Activated naive CD4-positive, alpha-beta T cell treated with anti-CD3 and anti-CD28 coated beads, Interleukin-2, amount 50 U/mL, for 24 hours (primary cell): ENCODE measurements around the gene YPEL2.
"Not testable (repeated sequence)": the region's sequence is repeated elsewhere in the genome, so short reads cannot be mapped to it uniquely, and the experiment has no call there.

Source experiments
- H3K27ac Mint-ChIP-seq: one replicate; pipeline ENCODE4 v1.8.0; 2021; ENCODE audit warnings: mild to moderate bottlenecking, mixed read lengths
- H3K27me3 Mint-ChIP-seq: one replicate; pipeline ENCODE4 v1.8.0; 2021; ENCODE audit warnings: mixed read lengths
- H3K36me3 Mint-ChIP-seq: one replicate; pipeline ENCODE4 v1.8.0; 2021; ENCODE audit warnings: mixed read lengths
- H3K4me1 Mint-ChIP-seq: one replicate; pipeline ENCODE4 v1.8.0; 2021; ENCODE audit warnings: mixed read lengths
- H3K4me3 Mint-ChIP-seq: one replicate; pipeline ENCODE4 v1.8.0; 2021; ENCODE audit warnings: mild to moderate bottlenecking, mixed read lengths
- H3K9me3 Mint-ChIP-seq: one replicate; pipeline ENCODE4 v1.8.0; 2021; ENCODE audit warnings: mixed read lengths

YPEL2 gene

GRCh38 chr17:59400858-59401257, 69.4 kb downstream of the YPEL2 start:
- Mint-ChIP-seq H3K27me3 (no peaks in the 10 kb centered on the region), H3K36me3 (peaks cover 6% of the 10 kb centered on the region), H3K9me3 (no peaks in the 10 kb centered on the region), H3K4me3 (no peak overlapping the region), H3K4me1 (no peaks in the 10 kb centered on the region), H3K27ac (no peak overlapping the region)

DNA sequence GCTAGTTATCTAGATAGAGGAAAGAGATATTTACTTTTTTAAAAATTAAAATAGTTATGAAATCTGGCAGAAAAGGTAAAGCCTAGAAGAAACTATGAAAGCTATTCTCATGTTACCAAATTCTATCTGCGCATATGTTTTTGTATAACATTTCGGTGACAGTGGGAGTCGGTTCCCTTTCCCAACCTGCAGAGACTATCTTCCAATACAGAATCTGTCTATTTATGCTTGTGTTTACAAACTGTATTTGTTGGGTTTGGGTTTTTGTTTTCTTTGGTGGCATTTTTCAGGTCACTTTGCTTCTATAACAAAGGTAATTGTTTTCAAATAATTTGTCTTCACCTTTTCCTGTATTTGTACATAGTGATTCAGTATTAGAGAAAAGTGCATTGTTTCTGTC, 69.8 kb downstream of the YPEL2 start:
- H3K27me3 Mint-ChIP-seq = no peaks in the 10 kb centered on the region
- H3K36me3 Mint-ChIP-seq = peaks cover 4% of the 10 kb centered on the region
- H3K27ac Mint-ChIP-seq = no peak overlapping the region
- H3K9me3 Mint-ChIP-seq = no peaks in the 10 kb centered on the region
- H3K4me1 Mint-ChIP-seq = no peaks in the 10 kb centered on the region
- no peak overlapping the region for H3K4me3 Mint-ChIP-seq

DNA sequence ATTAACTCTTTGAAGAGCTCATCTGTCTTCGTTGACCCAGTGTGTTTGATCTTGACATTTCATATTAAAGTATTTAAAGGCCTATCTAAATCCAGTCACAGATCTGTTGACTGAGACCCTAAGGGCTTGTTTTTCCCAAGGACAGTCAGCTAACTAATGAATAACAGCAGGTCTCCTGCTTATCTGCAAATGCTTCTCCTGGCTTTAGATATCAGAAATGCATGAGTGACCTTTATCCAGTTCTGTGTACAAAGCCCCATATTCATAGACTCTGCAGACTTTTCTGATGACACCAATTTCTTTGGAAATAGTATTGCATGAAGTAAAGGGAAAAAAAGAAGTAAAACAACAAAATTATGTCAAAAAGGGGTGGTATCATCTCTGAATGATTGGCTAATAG, 70.3 kb downstream of the YPEL2 start:
- Mint-ChIP-seq H3K27me3 (no peaks in the 10 kb centered on the region), H3K9me3 (no peaks in the 10 kb centered on the region), H3K4me3 (no peak overlapping the region), H3K27ac (no peak overlapping the region), H3K36me3 (peaks cover 3% of the 10 kb centered on the region), H3K4me1 (no peaks in the 10 kb centered on the region)

DNA sequence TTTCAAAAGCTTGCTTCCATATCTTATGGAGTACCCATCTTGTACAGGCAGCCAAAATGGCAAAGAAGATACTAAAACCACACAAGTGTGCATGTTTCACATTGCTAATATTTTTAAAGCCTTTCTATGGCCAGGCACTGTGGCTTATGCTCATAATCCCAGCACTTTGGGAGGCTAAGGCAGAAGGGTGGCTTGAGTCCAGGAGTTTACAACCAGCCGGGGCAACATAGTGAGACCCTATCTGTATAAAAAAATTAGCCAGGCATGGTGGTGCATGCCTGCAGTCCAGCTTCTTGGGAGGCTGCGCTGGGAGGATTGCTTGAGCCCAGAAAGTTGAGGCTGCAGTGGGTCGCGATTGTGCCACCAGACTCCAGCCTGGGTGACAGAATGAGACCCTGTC, 71.3 kb downstream of the YPEL2 start:
- H3K36me3 Mint-ChIP-seq = peaks cover 3% of the 10 kb centered on the region
- no peak overlapping the region for H3K4me3 Mint-ChIP-seq
- H3K4me1 Mint-ChIP-seq = no peaks in the 10 kb centered on the region
- H3K27me3 Mint-ChIP-seq = no peaks in the 10 kb centered on the region
- no peak overlapping the region for H3K27ac Mint-ChIP-seq
- H3K9me3 Mint-ChIP-seq = no peaks in the 10 kb centered on the region

- Mint-ChIP-seq H3K4me3 (no peak overlapping the region), H3K27ac (no peak overlapping the region), H3K27me3 (no peaks in the 10 kb centered on the region), H3K9me3 (no peaks in the 10 kb centered on the region), H3K4me1 (no peaks in the 10 kb centered on the region), H3K36me3 (peaks cover 1% of the 10 kb centered on the region)
Measured at GRCh38 chr17:59404471-59404870, 73.0 kb downstream of the YPEL2 start.

GRCh38 chr17:59405944-59406705, 74.7 kb downstream of the YPEL2 start:
- no peaks in the 10 kb centered on the region for H3K9me3 Mint-ChIP-seq
- peaks cover 3% of the 10 kb centered on the region for H3K36me3 Mint-ChIP-seq
- H3K4me3 Mint-ChIP-seq = no peak overlapping the region
- no peak overlapping the region for H3K27ac Mint-ChIP-seq
- no peaks in the 10 kb centered on the region for H3K4me1 Mint-ChIP-seq
- H3K27me3 Mint-ChIP-seq = no peaks in the 10 kb centered on the region

DNA sequence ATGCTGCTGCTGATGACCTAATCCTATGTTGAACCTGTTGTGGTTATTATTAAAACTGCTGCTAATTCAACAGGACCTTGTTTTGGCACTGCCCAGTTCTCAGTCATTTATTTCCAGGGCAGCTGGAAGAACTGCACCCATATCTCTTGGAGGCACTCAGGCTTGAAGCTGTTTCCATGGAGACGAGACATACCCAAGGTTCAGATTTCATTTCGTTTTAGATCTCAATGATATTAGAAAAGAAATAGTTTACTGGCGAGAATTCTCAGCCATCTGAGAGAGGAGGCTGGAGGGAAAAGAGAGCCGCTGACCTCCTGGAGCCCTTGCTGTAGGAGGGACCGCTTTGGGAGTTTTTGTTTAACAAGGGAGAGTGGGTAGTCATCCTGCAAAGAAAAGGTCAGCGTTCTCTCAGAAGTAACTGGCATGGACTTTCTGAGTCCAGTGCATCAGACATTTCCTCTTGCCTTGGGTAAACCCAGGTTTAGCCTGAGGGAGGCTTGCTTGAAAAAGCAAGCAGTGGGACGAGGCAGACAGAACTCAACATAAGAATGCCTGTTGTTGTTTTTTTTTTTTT, 75.4 kb downstream of the YPEL2 start:
- no peaks in the 10 kb centered on the region for H3K27me3 Mint-ChIP-seq
- H3K36me3 Mint-ChIP-seq = peaks cover 3% of the 10 kb centered on the region
- no peak overlapping the region for H3K27ac Mint-ChIP-seq
- no peaks in the 10 kb centered on the region for H3K9me3 Mint-ChIP-seq
- no peaks in the 10 kb centered on the region for H3K4me1 Mint-ChIP-seq
- H3K4me3 Mint-ChIP-seq = no peak overlapping the region

DNA sequence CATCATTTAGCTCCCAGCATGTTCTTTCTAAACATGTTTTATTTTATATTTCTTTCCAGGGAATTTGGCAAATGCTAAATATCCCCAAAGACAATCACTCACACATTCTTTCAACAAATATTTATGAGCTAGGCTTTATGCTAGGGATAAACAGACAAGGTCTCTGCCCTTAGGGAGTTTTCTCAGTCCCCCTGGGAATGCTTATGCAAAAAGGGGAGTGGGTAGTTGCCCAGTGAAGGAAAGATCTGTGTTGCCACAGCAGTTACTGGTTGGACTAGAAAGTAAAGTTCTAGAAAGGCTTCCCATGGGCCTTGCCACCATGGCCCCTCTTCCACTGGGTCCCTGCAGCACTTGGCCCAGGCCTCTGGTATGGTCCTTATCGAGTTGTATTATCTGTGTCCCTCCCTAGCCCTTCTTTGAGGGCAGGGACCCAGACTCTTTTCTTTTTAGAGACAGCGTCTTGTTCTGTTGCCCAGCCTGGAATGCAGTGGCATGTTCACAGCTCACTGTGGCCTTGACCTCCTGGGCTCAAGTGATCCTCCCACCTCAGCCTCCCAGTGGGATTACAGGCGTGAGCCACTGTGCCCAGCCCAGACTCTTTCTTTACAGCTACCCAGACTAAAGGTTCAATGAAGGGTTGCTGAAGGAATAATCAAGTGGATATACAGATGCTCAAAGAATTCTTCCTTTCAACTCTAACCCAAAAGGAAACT, 78.0 kb downstream of the YPEL2 start:
- no peak overlapping the region for H3K4me3 Mint-ChIP-seq
- H3K9me3 Mint-ChIP-seq = no peaks in the 10 kb centered on the region
- H3K27me3 Mint-ChIP-seq = no peaks in the 10 kb centered on the region
- peaks cover 3% of the 10 kb centered on the region for H3K4me1 Mint-ChIP-seq
- no peak overlapping the region for H3K27ac Mint-ChIP-seq
- peaks cover 3% of the 10 kb centered on the region for H3K36me3 Mint-ChIP-seq

- H3K27ac Mint-ChIP-seq = no peak overlapping the region
- H3K4me3 Mint-ChIP-seq = no peak overlapping the region
- H3K27me3 Mint-ChIP-seq = no peaks in the 10 kb centered on the region
- H3K36me3 Mint-ChIP-seq = peaks cover 3% of the 10 kb centered on the region
- H3K4me1 Mint-ChIP-seq = peaks cover 3% of the 10 kb centered on the region
- H3K9me3 Mint-ChIP-seq = no peaks in the 10 kb centered on the region
Measured at GRCh38 chr17:59410049-59410437, 78.6 kb downstream of the YPEL2 start.

- H3K9me3 Mint-ChIP-seq, H3K36me3 Mint-ChIP-seq, H3K4me1 Mint-ChIP-seq, H3K27me3 Mint-ChIP-seq, H3K27ac Mint-ChIP-seq, H3K4me3 Mint-ChIP-seq: not testable (repeated sequence)
Measured at GRCh38 chr17:59412431-59412830, 81.0 kb downstream of the YPEL2 start.

GRCh38 chr17:59413014-59413766, 81.7 kb downstream of the YPEL2 start:
- Mint-ChIP-seq H3K27ac (no peak overlapping the region), H3K9me3 (no peaks in the 10 kb centered on the region), H3K36me3 (peaks cover 3% of the 10 kb centered on the region), H3K27me3 (no peaks in the 10 kb centered on the region), H3K4me3 (no peak overlapping the region), H3K4me1 (peaks cover 8% of the 10 kb centered on the region)

DNA sequence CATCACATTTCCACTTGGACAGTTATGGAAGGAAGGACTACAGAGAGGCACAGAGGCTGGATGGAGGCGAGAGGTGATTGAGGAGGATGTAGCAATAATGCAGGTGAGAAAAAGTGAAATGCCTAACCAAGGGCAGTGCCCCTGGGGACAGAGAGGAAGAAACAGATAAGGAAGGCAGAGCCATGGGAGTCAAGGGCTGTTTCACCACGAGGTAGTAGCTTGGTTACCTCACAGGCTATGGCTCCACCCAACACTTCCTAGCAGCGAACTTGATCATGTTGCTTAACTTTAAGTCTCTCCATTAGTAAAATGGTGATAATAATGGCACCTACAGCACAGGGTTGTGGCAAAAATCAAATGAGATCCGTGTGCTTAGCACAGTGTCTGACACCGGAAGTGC, 83.9 kb downstream of the YPEL2 start:
- Mint-ChIP-seq H3K27me3 (no peaks in the 10 kb centered on the region), H3K4me3 (no peak overlapping the region), H3K9me3 (no peaks in the 10 kb centered on the region), H3K27ac (no peak overlapping the region), H3K36me3 (no peaks in the 10 kb centered on the region), H3K4me1 (peaks cover 8% of the 10 kb centered on the region)

DNA sequence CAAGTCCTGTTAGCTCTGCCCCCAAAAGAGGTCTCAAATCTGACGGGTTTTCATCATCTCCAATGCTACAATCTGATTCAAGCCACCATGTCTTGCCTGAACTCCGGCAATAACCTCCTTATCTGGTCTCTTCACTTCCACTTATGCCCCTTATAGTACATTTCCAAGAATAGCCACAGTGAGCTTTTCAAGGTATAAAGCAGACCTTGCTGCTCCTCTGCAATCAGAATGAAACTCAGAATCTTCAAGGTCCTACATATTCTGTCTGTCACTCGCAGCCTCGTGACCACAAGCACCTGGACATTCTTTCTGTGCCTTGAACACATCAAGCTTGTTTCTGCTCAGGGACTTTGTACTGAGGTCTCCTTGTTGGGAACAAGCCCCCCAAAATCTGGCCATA, 84.7 kb downstream of the YPEL2 start:
- no peaks in the 10 kb centered on the region for H3K36me3 Mint-ChIP-seq
- peaks cover 8% of the 10 kb centered on the region for H3K4me1 Mint-ChIP-seq
- no peaks in the 10 kb centered on the region for H3K27me3 Mint-ChIP-seq
- H3K9me3 Mint-ChIP-seq = no peaks in the 10 kb centered on the region
- no peak overlapping the region for H3K27ac Mint-ChIP-seq
- H3K4me3 Mint-ChIP-seq = no peak overlapping the region

- Mint-ChIP-seq H3K4me1 (peaks cover 8% of the 10 kb centered on the region), H3K9me3 (no peaks in the 10 kb centered on the region), H3K36me3 (no peaks in the 10 kb centered on the region), H3K27ac (no peak overlapping the region), H3K4me3 (no peak overlapping the region), H3K27me3 (no peaks in the 10 kb centered on the region)
Measured at GRCh38 chr17:59417452-59417851, 86.0 kb downstream of the YPEL2 start.

DNA sequence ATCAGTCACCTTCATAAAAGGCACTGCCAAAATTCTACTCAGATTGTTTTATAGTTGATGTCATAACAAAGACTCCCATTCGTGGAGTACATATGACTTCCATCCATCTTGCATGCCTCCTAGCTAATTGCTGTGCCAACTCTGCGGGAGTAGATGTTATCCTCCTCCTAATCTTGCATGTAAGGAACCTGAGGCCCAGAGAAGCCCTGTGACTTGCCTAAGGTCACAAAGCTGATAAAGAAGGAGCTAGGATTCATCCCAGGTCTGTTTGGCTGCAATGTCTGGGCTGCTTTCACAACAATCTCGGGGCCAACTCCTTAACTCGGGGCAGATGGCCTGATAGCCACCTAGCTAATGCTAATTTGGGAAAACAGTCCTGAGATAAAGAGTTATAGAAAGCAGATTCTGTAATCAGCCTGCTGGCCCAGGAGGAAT, 87.3 kb downstream of the YPEL2 start:
- no peaks in the 10 kb centered on the region for H3K27me3 Mint-ChIP-seq
- no peak overlapping the region for H3K27ac Mint-ChIP-seq
- no peak overlapping the region for H3K4me3 Mint-ChIP-seq
- no peaks in the 10 kb centered on the region for H3K9me3 Mint-ChIP-seq
- H3K36me3 Mint-ChIP-seq = no peaks in the 10 kb centered on the region
- H3K4me1 Mint-ChIP-seq = peaks cover 5% of the 10 kb centered on the region

GRCh38 chr17:59420901-59421300, 89.4 kb downstream of the YPEL2 start:
- Mint-ChIP-seq H3K27me3 (no peaks in the 10 kb centered on the region), H3K9me3 (no peaks in the 10 kb centered on the region), H3K4me3 (no peak overlapping the region), H3K36me3 (no peaks in the 10 kb centered on the region), H3K4me1 (peaks cover 5% of the 10 kb centered on the region), H3K27ac (no peak overlapping the region)
